ENCODE measurements around the gene HHLA2.

The HHLA2 gene

DNA sequence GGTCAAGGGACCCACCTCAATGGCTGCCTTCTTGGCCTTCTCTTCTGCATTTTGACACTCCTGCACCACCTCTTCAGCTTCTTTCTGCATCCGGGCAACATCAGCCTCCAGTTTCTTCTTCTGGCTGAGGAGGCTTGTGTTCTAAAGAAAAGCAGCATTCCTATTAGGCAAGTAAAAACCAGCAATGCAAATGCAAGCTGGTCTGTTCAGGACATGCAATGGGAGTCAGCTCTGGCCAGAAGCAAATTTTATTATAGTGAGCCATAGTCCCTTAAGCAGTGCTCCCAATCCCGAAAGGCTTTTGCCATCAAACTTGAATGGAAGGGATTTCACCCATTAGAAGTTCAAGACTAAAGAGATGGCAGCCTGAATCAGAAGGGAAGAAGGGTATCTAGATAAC is 97.7 kb downstream of the HHLA2 start:
- no peak for DNase-seq

- no peak for DNase-seq
These were observed 98.2 kb downstream of the HHLA2 start for GRCh38 chr3:108394563-108394962.

GRCh38 chr3:108396336-108396735 is 100.0 kb downstream of the HHLA2 start:
- DNase-seq: no peak

DNA sequence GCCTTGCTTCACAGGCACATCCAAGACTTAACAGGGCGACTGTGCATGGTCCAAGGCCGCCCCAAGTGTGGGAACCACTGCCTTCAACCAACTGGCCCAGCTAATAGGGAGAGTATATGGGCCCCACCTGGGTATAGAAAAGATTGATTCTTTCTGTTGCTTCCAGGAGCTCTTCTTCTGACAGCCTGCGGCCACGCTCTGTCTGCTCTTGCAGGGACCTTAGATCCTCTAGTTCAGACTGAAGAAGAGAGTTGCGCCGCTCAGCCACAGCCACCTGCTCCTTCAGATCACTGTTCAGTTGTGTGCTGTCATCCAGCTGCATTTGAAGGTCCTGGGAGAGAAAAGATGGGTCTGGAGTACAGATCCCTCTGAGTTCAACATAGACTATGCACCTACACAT is 102.2 kb downstream of the HHLA2 start:
- DNase-seq: no peak

GRCh38 chr3:108401836-108402235 is 105.5 kb downstream of the HHLA2 start:
- DNase-seq: no peak

- DNase-seq: no peak
These were observed 106.8 kb downstream of the HHLA2 start for GRCh38 chr3:108403198-108403597.

GRCh38 chr3:108403686-108404345 is 107.5 kb downstream of the HHLA2 start:
- DNase-seq: no peak

- no peak for DNase-seq
These were observed 108.0 kb downstream of the HHLA2 start for GRCh38 chr3:108404368-108404767.

- DNase-seq: no peak
These were observed 109.8 kb downstream of the HHLA2 start for GRCh38 chr3:108406063-108406660.

- DNase-seq: peak; percentile 37 to 84
These were observed 110.4 kb downstream of the HHLA2 start for GRCh38 chr3:108406661-108407206.

- peak; percentile 8 to 65 for DNase-seq
These were observed 111.5 kb downstream of the HHLA2 start for GRCh38 chr3:108407886-108408285.

- no peak for DNase-seq
These were observed 112.8 kb downstream of the HHLA2 start for GRCh38 chr3:108408883-108409799.

- no peak for DNase-seq
These were observed 113.4 kb downstream of the HHLA2 start for GRCh38 chr3:108409800-108410178.

- DNase-seq: no peak
These were observed 114.2 kb downstream of the HHLA2 start for GRCh38 chr3:108410531-108410984.

- DNase-seq: no peak
These were observed 115.9 kb downstream of the HHLA2 start for GRCh38 chr3:108412121-108412750.

- DNase-seq: no peak
These were observed 117.7 kb downstream of the HHLA2 start for GRCh38 chr3:108414007-108414406.

DNA sequence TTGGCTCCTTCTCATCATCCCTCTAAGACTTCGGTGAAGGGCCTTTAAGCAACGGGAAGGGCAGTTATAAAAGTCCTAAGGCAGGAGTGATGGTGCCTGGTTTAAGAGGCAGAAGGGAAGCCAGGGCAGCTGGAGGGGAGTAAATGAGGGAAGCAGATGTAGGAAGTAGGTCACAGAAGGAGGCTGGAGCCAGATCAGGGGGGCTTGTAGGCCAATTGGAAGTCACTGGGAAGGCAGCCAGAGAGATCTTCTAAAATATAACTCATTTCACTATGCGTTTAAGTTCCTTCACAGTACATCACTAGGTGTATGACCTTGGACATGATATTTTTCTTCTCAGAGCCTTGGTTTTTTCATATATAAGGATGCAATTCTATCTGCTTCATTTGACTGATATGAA is 119.3 kb downstream of the HHLA2 start:
- DNase-seq: no peak

GRCh38 chr3:108416111-108416869 is 119.9 kb downstream of the HHLA2 start:
- no peak for DNase-seq

- no peak for DNase-seq
These were observed 124.6 kb downstream of the HHLA2 start for GRCh38 chr3:108420926-108421325.
